T-helper 1 cell treated with Interleukin-12 subunit alpha and Interleukin-12 subunit beta and Interleukin-4 antibody, amounts not matched to agents 30 μg/mL and 1 μg/mL, for 36 hours (primary cell): Measurements from ENCODE around the gene LIN9.

Source experiments
- H3K27ac Mint-ChIP-seq: one replicate; pipeline ENCODE4 v1.8.0; 2021; ENCODE audit warnings: mild to moderate bottlenecking, mixed read lengths
- H3K27me3 Mint-ChIP-seq: one replicate; pipeline ENCODE4 v1.8.0; 2021; ENCODE audit warnings: low read depth, mixed read lengths
- H3K36me3 Mint-ChIP-seq: one replicate; pipeline ENCODE4 v1.8.0; 2021; ENCODE audit warnings: low read depth, mixed read lengths
- H3K4me1 Mint-ChIP-seq: one replicate; pipeline ENCODE4 v1.8.0; 2021; ENCODE audit warnings: low read depth, mixed read lengths
- H3K4me3 Mint-ChIP-seq: one replicate; pipeline ENCODE4 v1.8.0; 2021; ENCODE audit warnings: mild to moderate bottlenecking, moderate library complexity, mixed read lengths
- H3K9me3 Mint-ChIP-seq: one replicate; pipeline ENCODE4 v1.8.0; 2021; ENCODE audit warnings: mixed read lengths

Gene LIN9

DNA sequence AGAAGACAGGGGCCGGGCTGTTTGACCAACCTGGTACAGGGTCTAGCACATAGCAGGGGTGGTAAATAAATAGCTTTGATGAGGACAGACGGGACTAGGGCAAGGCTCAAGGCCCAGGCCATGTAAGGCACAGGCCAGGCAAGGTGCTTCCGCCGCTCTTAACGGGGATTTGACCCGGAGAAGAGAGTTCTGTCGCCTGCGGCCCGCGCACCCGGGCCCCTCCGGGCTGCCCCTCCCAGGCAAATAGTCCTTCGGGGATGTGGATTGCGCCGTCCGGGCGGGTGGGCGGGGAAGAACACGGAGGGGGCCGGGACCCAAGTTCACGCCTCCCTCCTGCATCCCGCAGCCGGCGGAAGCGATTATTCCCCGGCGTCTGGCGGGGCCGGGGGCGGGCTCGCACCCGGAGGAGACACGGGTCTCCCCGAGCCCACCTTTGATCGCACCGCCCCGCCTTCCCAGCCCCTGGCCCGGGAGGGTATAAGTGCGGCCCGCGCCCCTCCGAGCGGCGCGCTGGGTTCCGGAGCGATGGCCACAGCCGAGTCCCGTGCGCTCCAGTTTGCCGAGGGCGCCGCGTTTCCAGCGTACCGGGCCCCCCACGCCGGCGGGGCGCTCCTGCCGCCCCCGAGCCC, 85.7 kb downstream of the LIN9 start, which contains the start of gene MIXL1:
Gene MIXL1 (plus strand): TSS at position 508 of the 629 bp plus-strand sequence. CDS start 18 bp downstream, at position 526.
- H3K36me3 Mint-ChIP-seq, result peaks cover 4% of the 10 kb centered on the region
- H3K27me3 Mint-ChIP-seq, result peaks cover 50% of the 10 kb centered on the region
- H3K4me1 Mint-ChIP-seq, result peaks cover 7% of the 10 kb centered on the region
- H3K27ac Mint-ChIP-seq, result no peak within 1 kb of the TSS
- H3K4me3 Mint-ChIP-seq, result peak within 1 kb of the TSS; percentile 70
- no peaks in the 10 kb centered on the region for H3K9me3 Mint-ChIP-seq

DNA sequence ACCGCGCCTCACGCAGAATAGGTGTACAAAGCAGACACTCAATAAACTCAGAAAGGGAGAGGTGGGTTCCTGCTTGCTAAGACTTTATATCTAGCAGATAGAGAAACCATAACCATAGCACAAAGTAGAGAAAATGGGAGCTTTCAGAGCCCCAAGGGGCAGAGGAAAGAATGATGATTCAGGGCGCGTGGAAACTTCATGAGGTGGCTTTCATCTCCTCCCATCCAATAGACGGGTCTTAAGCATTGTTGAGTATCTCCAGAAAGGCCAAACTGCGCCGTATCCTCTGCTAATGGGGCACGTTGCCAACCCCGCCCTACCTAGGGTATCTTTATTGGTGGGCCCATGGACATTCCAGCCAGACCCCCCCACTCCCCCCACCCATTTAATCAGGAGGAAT, 86.3 kb downstream of the LIN9 start:
- Mint-ChIP-seq H3K4me3 (peak overlapping the region; percentile 46), H3K36me3 (peaks cover 4% of the 10 kb centered on the region), H3K27me3 (peaks cover 51% of the 10 kb centered on the region), H3K4me1 (peaks cover 7% of the 10 kb centered on the region), H3K27ac (no peak overlapping the region), H3K9me3 (no peaks in the 10 kb centered on the region)

DNA sequence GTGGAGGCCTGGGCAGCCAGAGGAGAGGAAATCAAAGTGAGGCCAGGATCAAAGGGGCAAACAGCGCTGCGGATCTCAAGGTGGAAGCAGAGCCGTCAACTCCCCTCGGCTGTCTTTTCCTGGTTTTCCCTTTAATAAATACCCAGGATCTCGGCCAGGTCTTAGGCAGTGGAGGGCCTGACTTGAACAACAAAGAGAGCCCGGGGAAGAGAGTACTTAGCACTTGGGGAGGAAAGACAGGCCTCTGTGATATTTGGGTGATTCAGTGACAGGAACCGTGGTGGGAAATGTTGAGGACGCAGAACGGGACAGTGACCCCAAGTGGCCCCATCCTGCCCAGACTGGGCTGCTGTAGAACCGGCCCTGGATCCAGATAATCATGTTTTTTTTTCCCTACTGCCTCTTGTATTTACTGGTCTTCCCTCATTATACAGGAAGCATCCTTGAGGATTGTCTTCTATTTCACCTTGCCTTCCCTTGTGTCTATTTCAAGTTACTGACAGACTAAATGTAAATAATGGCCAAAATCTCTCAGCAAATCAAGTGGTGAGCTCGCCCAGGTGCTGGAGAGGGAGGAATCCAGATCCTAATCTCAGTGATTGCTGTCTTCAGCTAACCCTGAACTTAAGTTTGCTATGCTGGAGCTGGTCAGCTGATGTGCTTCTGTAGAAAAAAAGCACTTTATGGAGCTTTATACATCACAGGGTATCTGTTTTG, 88.3 kb downstream of the LIN9 start:
- Mint-ChIP-seq H3K36me3 (peaks cover 1% of the 10 kb centered on the region), H3K4me1 (peaks cover 7% of the 10 kb centered on the region), H3K4me3 (no peak overlapping the region), H3K9me3 (no peaks in the 10 kb centered on the region), H3K27ac (no peak overlapping the region), H3K27me3 (peaks cover 62% of the 10 kb centered on the region)

DNA sequence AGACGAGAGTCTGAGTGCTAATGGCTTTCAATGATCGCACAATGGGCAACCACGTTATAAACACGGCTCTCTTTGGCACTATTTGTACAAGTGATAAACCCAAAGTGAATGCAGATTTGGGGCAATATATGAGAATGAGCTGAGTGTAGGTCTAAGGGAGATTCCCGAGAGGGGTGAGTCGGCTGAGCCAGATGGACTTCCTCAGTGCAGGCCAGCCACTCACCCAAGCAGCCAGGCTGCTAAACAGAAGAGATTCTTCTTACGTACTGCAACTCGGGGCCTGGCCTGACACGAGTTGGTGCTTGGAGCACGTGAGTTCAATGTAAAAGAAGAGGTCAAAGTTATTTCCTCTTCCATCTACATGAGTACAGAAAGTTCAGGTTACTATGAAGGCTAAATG, 91.7 kb downstream of the LIN9 start:
- peaks cover 38% of the 10 kb centered on the region for H3K27me3 Mint-ChIP-seq
- H3K27ac Mint-ChIP-seq, result no peak overlapping the region
- no peak overlapping the region for H3K4me3 Mint-ChIP-seq

DNA sequence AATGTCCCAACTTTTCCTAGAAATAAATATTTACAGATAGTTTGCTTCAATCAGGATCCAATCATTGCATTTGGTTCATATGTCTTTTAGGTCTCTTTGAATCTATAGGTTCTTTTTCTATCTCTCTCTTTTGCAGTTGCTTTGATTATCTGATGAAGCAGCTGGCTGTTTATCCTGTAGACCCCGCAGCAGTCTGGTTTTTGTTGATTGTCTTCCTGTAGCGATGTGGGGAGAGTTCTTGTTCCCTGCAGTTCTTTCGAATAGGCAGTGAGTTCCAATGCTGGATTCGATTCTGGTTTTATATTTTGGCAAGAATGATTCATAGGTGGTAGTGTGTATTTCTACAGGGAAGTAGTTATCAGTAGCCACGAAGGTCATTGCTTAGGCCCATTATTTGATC, 92.9 kb downstream of the LIN9 start:
- Mint-ChIP-seq H3K4me3 (no peak overlapping the region), H3K27me3 (peaks cover 31% of the 10 kb centered on the region), H3K4me1 (peaks cover 2% of the 10 kb centered on the region), H3K9me3 (no peaks in the 10 kb centered on the region), H3K27ac (no peak overlapping the region), H3K36me3 (no peaks in the 10 kb centered on the region)

More for the DNA sequence above, 91.7 kb downstream of the LIN9 start:
- Mint-ChIP-seq H3K36me3 (no peaks in the 10 kb centered on the region), H3K4me1 (peaks cover 2% of the 10 kb centered on the region), H3K9me3 (no peaks in the 10 kb centered on the region)

DNA sequence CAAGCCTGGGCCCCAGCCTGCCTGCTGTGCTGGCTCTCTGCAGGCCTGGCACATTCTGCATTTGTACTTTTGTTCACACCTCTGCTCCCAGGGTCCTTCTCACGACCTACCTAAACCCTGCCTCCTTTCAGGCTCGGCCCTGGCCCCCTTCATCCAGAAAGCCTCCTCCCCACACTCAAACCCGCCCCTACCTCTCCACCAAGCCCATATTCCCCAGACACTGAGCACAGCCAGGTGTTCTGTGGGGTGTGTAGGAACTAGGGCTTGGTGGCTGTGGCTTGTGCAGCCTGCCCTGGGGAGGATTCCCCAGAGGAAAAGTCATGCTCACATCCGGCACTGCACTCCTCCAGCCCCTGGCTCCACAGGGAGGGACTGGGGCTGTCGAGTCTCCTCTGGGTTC, 93.7 kb downstream of the LIN9 start:
- Mint-ChIP-seq H3K27ac (no peak overlapping the region), H3K9me3 (no peaks in the 10 kb centered on the region), H3K4me1 (peaks cover 2% of the 10 kb centered on the region), H3K4me3 (no peak overlapping the region), H3K36me3 (no peaks in the 10 kb centered on the region), H3K27me3 (peaks cover 24% of the 10 kb centered on the region)

DNA sequence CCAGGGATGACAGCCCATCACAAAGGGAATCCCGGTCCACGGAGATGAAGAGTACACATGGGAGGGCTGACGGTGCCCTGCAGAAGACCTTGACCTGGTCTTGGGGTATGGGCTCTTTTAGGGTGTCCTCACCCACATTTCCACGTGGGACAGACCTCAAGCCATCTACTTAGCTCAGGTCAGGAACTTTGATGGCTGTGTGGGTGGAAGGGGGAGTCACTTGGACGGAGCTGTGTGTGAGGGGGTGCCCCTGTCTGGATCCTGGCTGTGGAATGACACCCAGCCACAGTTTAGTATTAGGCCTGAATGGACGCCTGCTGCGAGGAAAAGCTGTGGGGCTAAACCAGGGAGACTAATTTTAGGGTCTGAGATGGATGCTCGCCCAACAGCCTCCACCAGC, 96.4 kb downstream of the LIN9 start:
- Mint-ChIP-seq H3K9me3 (no peaks in the 10 kb centered on the region), H3K4me1 (no peaks in the 10 kb centered on the region), H3K36me3 (no peaks in the 10 kb centered on the region), H3K27me3 (peaks cover 14% of the 10 kb centered on the region), H3K27ac (no peak overlapping the region), H3K4me3 (no peak overlapping the region)

DNA sequence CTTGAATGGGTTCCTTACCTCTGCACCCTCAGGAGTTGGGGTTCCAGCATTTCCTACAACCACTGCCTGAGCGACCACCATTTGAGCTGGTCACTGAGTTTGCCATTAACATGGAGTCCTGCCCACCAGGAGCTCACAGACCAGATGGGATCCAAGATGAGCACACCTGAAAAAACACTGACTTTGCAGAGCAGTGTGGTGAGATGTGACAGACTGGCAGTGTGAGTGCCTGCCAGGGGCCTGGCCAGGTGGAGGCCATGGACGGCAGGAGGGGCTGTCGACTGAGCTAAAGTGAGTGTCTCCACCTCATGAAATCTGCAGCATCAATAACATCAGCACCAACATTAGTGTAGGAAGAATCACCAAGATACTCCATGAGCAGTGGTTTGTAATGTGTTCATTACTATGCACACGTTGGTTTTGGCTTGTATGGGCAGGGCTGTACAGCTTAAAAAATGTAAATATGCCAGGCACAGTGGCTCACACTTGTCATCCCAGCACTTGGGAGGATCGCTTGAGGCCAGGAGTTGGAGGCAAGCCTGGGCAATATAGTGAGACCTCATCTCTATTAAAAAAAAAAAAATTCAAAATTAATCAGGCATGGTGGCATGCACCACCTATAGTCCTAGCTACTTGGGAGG, 97.7 kb downstream of the LIN9 start:
- no peak overlapping the region for H3K27ac Mint-ChIP-seq
- no peaks in the 10 kb centered on the region for H3K36me3 Mint-ChIP-seq
- peaks cover 7% of the 10 kb centered on the region for H3K27me3 Mint-ChIP-seq
- H3K4me1 Mint-ChIP-seq, result no peaks in the 10 kb centered on the region
- no peak overlapping the region for H3K4me3 Mint-ChIP-seq
- H3K9me3 Mint-ChIP-seq, result no peaks in the 10 kb centered on the region

DNA sequence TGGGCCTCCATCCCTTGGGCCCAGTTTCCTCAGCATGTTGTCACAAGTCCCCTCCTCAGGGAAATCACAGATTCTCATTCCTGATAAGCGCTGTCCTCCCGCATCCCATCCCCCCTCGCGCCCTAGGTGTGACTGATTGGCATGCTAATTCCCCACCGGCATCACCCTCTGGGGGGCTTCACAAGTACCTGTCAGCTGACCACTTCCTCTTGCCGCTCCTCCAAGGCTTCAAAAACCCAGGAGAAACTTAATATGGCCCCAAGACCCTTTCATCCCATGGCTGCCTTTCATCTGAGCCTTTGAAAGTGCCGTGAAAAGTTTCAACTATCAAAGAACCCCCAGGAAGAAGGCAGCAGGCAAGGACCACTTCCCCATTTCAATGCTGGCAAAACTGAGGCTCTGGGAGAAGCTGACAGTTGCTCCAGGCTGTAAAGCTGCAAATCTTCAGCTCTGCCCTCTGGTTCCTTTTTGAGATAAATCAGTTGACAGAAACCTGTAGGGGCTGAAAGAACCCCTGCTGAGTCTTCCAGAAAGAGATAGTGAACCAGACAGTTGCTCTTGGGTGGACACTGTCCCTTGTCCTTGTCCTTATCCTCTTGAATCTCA, 98.3 kb downstream of the LIN9 start:
- H3K27ac Mint-ChIP-seq, result no peak overlapping the region
- no peak overlapping the region for H3K4me3 Mint-ChIP-seq
- no peaks in the 10 kb centered on the region for H3K9me3 Mint-ChIP-seq
- no peaks in the 10 kb centered on the region for H3K4me1 Mint-ChIP-seq
- no peaks in the 10 kb centered on the region for H3K36me3 Mint-ChIP-seq
- H3K27me3 Mint-ChIP-seq, result peaks cover under 1% of the 10 kb centered on the region

DNA sequence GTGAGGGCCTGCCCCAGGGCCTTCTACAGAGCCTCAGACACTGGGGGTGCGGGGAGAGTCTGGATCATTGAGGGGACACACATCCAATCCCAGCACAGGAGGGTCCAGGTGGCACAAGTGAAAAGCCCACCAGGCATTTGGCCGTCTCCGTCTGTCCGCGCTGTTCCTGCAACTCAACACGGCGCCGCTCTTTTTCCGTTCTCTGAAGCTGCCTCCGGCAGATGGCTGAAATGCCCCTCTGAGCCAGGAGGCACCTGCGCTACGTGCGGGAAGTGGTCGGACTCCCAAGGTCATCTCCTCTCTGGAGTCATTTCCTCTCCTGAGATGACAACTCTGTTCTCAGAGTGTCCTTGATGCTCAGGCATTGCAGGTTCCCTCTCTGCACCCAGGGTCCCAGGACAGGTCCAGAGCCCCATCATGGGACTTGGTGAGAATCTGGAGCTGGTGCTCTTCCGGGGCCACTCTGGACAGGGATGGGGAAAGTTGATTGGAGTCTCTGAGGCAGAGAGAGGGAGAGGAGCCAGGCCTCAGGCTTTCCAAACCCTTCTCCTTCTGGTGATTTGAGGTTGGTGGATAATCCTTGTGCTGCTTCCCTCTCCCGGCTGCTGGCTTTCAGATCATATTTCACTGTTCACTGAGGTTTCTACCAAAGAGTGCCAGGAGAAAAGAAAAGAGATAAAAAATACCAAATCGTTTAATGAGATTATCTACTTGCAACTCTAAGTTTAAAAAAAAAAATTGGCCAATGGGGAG, 99.5 kb downstream of the LIN9 start:
- Mint-ChIP-seq H3K9me3 (no peaks in the 10 kb centered on the region), H3K27ac (no peak overlapping the region), H3K27me3 (no peaks in the 10 kb centered on the region), H3K4me3 (no peak overlapping the region), H3K36me3 (no peaks in the 10 kb centered on the region), H3K4me1 (no peaks in the 10 kb centered on the region)

DNA sequence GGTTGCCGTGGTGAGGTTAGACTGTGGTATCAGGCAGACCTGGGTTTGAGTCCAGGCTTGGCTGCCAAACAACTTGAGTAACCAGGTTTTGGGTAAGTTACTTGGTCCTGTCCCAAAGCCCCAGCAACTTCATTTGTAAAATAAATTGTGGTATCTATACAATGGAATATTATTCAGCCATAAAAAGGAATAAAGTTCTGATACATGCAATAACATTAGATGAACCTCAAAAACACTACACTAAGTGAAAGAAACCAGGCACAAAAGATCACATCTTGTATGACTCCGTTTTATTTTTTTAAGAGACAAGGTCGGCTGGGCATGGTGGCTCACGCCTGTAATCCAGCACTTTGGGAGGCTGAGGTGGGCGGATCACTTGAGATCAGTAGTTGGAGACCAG, 101.9 kb downstream of the LIN9 start:
- Mint-ChIP-seq H3K27me3 (no peaks in the 10 kb centered on the region), H3K4me1 (no peaks in the 10 kb centered on the region), H3K27ac (no peak overlapping the region), H3K36me3 (no peaks in the 10 kb centered on the region), H3K9me3 (no peaks in the 10 kb centered on the region), H3K4me3 (no peak overlapping the region)

DNA sequence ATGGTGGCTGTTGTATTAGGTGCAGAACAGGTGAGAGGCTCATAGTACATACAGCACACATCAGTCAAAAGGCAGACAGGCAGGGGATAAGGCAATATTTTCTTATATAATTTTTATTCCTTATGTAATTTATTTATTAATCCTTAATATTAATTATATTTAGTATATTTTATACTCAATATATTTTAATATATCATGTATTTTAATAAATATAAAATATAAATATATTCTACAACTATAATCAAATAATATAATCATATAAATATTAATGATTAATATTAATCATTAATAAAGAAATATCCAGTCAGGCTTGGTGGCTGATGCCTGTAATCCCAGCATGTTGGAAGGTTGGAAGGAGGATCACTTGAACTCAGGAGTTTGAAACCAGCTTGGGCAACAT, 104.8 kb downstream of the LIN9 start:
- no peak overlapping the region for H3K27ac Mint-ChIP-seq
- peaks cover 13% of the 10 kb centered on the region for H3K27me3 Mint-ChIP-seq
- no peaks in the 10 kb centered on the region for H3K9me3 Mint-ChIP-seq
- no peak overlapping the region for H3K4me3 Mint-ChIP-seq
- H3K36me3 Mint-ChIP-seq, result no peaks in the 10 kb centered on the region
- no peaks in the 10 kb centered on the region for H3K4me1 Mint-ChIP-seq

DNA sequence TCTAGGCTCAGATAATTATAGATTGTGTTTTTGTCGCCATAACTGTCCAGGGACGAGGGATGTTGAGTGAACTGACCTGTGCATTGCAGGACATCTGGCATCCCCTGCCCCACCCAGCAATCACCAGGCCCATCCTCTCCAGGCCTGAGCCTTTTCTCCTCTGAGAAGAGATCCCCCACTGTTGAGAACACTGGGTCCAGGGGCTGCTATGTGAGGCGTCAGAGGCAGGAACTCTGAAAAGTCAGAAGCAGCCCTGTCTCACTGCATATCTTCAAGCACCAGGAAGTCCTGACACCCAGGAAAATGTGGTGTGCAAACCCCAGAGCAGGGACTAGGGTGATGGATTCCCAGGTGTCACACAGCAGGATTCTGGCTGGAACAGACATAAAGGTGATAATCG, 105.3 kb downstream of the LIN9 start:
- Mint-ChIP-seq H3K27me3 (peaks cover 13% of the 10 kb centered on the region), H3K36me3 (no peaks in the 10 kb centered on the region), H3K27ac (no peak overlapping the region), H3K4me1 (no peaks in the 10 kb centered on the region), H3K9me3 (no peaks in the 10 kb centered on the region), H3K4me3 (no peak overlapping the region)

DNA sequence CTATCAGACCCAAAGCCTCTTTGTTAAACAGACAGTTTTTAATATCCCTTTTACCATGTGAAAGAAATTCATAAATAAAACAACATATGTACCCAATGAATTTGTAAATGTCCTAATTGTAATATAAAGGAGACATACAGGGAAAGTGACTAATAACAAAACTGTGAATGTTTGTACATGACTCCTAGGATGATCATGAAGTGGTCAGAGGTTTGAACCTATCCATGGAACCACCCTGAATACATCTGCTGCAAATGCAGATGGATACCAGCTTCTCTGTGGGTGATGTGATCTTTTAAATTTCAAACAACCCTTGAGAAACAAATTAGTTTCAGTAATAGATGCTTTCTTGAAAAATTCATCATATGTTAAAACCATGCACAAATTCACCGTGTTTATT, 105.7 kb downstream of the LIN9 start:
- Mint-ChIP-seq H3K36me3 (no peaks in the 10 kb centered on the region), H3K9me3 (no peaks in the 10 kb centered on the region), H3K27me3 (peaks cover 13% of the 10 kb centered on the region), H3K4me1 (no peaks in the 10 kb centered on the region), H3K27ac (no peak overlapping the region), H3K4me3 (no peak overlapping the region)
